DND-41 (cell line): ENCODE measurements around the gene TECPR1.

Experiments
- ATAC-seq: fragments of 200-7000 bp; cut with Tn5 transposase; 3 replicates; pipeline ENCODE4 v1.9.1; 2021; ENCODE audit warnings: low read depth; ENCODE audit not compliant: insufficient read depth
- DNase-seq: peaks from one replicate; pipeline ENCODE4 v3.0.0-alpha.2; 2020
- H2AFZ ChIP-seq: 2 replicates; pipeline ENCODE4 v1.6.0; 2012; ENCODE audit warnings: low read depth, low read length
- H3K27ac ChIP-seq: 2 replicates; pipeline ENCODE4 v1.5.1; 2012; ENCODE audit warnings: low read length, inconsistent platforms
- H3K27me3 ChIP-seq: fragments of 200-600 bp; sonication (generic); 2 replicates; pipeline ENCODE4 v1.6.0; 2012; ENCODE audit warnings: low read length, mild to moderate bottlenecking, inconsistent platforms; ENCODE audit not compliant: insufficient read depth, poor library complexity
- H3K36me3 ChIP-seq: 2 replicates; pipeline ENCODE4 v1.5.1; 2012; ENCODE audit warnings: low read length, inconsistent platforms; ENCODE audit not compliant: insufficient read depth
- H3K4me1 ChIP-seq: 2 replicates; pipeline ENCODE4 v1.5.1; 2012; ENCODE audit warnings: mild to moderate bottlenecking, low read length; ENCODE audit not compliant: insufficient read depth
- H3K4me2 ChIP-seq: 2 replicates; pipeline ENCODE4 v1.6.0; 2012; ENCODE audit warnings: mild to moderate bottlenecking, moderate library complexity, low read length, inconsistent platforms; ENCODE audit not compliant: insufficient read depth
- H3K4me3 ChIP-seq, 2 experiments: fragments of 200-600 bp in 1 of 2; shearing (Covaris generic) in 1 of 2; 2 replicates each; pipeline ENCODE4 v1.5.1; 2012 to 2016; ENCODE audit warnings: inconsistent platforms in 2 of 2, low read length in 2 of 2, mild to moderate bottlenecking in 2 of 2, low read depth in 1 of 2, moderate library complexity in 1 of 2
- H3K79me2 ChIP-seq: 2 replicates; pipeline ENCODE4 v1.6.0; 2012; ENCODE audit warnings: low read length, inconsistent platforms; ENCODE audit not compliant: insufficient read depth
- H3K9ac ChIP-seq: 2 replicates; pipeline ENCODE4 v1.6.0; 2012; ENCODE audit warnings: low read depth, mild to moderate bottlenecking, inconsistent platforms, low read length, moderate library complexity
- H3K9me3 ChIP-seq: 2 replicates; pipeline ENCODE4 v1.5.1; 2012; ENCODE audit warnings: low read length, moderate library complexity, mild to moderate bottlenecking, inconsistent platforms; ENCODE audit not compliant: insufficient read depth, severe bottlenecking
- H4K20me1 ChIP-seq: 2 replicates; pipeline ENCODE4 v1.6.0; 2012; ENCODE audit warnings: low read length; ENCODE audit not compliant: insufficient read depth
- EZH2 ChIP-seq: IDR thresholded peaks from 3 replicates; pipeline ENCODE4 v1.6.1; 2012; ENCODE audit warnings: borderline replicate concordance, low read depth, mild to moderate bottlenecking, moderate library complexity, low read length, inconsistent platforms; ENCODE audit not compliant: severe bottlenecking
- TF ChIP-seq, protein P1 (sequence below): IDR thresholded peaks from 2 replicates; pipeline ENCODE4 v1.5.1; 2012; ENCODE audit warnings: borderline replicate concordance, low read length, moderate library complexity, mild to moderate bottlenecking; ENCODE audit not compliant: poor library complexity, severe bottlenecking; ENCODE audit errors: extremely low read depth

The TECPR1 gene

GRCh38 chr7:98242342-98242741, 9.7 kb downstream of the TECPR1 start:
- H3K9me3 ChIP-seq: no peaks in the 10 kb centered on the region
- no peak overlapping the region for H2AFZ ChIP-seq
- no peaks in the 10 kb centered on the region for H3K79me2 ChIP-seq
- no peak overlapping the region for H3K4me3 ChIP-seq
- no peaks in the 10 kb centered on the region for H3K4me1 ChIP-seq
- DNase-seq (no peak), ATAC-seq (no peak)
- H3K36me3 ChIP-seq: peaks cover 29% of the 10 kb centered on the region
- TF ChIP-seq, protein P1, sequence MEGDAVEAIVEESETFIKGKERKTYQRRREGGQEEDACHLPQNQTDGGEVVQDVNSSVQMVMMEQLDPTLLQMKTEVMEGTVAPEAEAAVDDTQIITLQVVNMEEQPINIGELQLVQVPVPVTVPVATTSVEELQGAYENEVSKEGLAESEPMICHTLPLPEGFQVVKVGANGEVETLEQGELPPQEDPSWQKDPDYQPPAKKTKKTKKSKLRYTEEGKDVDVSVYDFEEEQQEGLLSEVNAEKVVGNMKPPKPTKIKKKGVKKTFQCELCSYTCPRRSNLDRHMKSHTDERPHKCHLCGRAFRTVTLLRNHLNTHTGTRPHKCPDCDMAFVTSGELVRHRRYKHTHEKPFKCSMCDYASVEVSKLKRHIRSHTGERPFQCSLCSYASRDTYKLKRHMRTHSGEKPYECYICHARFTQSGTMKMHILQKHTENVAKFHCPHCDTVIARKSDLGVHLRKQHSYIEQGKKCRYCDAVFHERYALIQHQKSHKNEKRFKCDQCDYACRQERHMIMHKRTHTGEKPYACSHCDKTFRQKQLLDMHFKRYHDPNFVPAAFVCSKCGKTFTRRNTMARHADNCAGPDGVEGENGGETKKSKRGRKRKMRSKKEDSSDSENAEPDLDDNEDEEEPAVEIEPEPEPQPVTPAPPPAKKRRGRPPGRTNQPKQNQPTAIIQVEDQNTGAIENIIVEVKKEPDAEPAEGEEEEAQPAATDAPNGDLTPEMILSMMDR: no peak
- TF ChIP-seq EZH2: no peak
- H3K9ac ChIP-seq: no peak overlapping the region
- peaks cover 4% of the 10 kb centered on the region for H4K20me1 ChIP-seq
- no peak overlapping the region for H3K27ac ChIP-seq
- H3K27me3 ChIP-seq: no peaks in the 10 kb centered on the region
- no peak overlapping the region for H3K4me2 ChIP-seq

- no peak overlapping the region for H3K9ac ChIP-seq
- no peak for ATAC-seq
- H3K79me2 ChIP-seq: no peaks in the 10 kb centered on the region
- no peaks in the 10 kb centered on the region for H3K27me3 ChIP-seq
- peaks cover 29% of the 10 kb centered on the region for H3K36me3 ChIP-seq
- no peak overlapping the region for H3K27ac ChIP-seq
- no peaks in the 10 kb centered on the region for H3K9me3 ChIP-seq
- H3K4me2 ChIP-seq: no peak overlapping the region
- no peaks in the 10 kb centered on the region for H3K4me1 ChIP-seq
- no peak for DNase-seq
- H2AFZ ChIP-seq: no peak overlapping the region
- H4K20me1 ChIP-seq: peaks cover 4% of the 10 kb centered on the region
- no peak overlapping the region for H3K4me3 ChIP-seq
- TF ChIP-seq, protein P1: no peak
- no peak for TF ChIP-seq EZH2
Measured at GRCh38 chr7:98241674-98242241, 10.3 kb downstream of the TECPR1 start.

- Histone ChIP-seq H2AFZ (no peak overlapping the region), H3K4me2 (no peak overlapping the region), H4K20me1 (peaks cover 4% of the 10 kb centered on the region), H3K4me3 (no peak overlapping the region), H3K27ac (no peak overlapping the region), H3K9me3 (no peaks in the 10 kb centered on the region), H3K79me2 (no peaks in the 10 kb centered on the region), H3K4me1 (no peaks in the 10 kb centered on the region), H3K27me3 (no peaks in the 10 kb centered on the region), H3K36me3 (peaks cover 29% of the 10 kb centered on the region), H3K9ac (no peak overlapping the region)
- DNase-seq (peak; percentile 11), ATAC-seq (no peak)
- TF ChIP-seq, protein P1: peak; percentile 59
- no peak for TF ChIP-seq EZH2
Measured at GRCh38 chr7:98240961-98241673, 10.9 kb downstream of the TECPR1 start.
